ENCODE data around the gene NEDD8. TPM values are rescaled to one million over a fixed set of nuclear protein-coding genes. Genes with fewer than 3 reads are reported as not detected.

NEDD8 gene
- total RNA-seq, 6 experiments from 2014 or later = 60.0 to 72.9 (median 68.7) TPM

DNA sequence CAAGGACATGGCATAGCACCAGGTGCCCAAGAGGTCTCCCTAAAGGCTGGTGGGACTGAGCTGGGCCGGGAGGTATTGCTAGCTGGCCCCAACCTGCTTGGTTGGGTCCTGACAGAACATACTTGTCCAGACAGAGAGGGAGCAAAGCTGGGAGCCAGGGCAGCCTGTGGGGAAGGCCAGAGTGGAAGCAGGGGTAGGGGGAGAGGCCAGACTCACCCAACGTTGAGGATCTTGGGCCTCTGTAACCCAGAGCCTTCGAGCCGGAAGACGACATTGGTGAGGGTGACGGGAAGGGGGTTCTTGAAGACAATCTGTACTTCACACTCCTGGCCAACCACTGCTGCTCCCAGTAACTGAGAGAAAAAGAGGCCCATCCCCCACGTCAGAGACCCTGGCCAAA is 21.8 kb upstream of the NEDD8 start:
- Histone ChIP-seq H3K27me3 (no peaks in the 10 kb centered on the region), H3K27ac (no peak overlapping the region), H3K36me3 (no peaks in the 10 kb centered on the region), H3K4me1 (no peaks in the 10 kb centered on the region), H3K9me3 (no peaks in the 10 kb centered on the region), H3K4me3 (no peak overlapping the region)
- intact Hi-C loops (cut with DNase I) = no loop called here
- no peak for TF ChIP-seq POLR2A (IDR thresholded peaks at IDR 0.05)
- TF ChIP-seq, protein P1, sequence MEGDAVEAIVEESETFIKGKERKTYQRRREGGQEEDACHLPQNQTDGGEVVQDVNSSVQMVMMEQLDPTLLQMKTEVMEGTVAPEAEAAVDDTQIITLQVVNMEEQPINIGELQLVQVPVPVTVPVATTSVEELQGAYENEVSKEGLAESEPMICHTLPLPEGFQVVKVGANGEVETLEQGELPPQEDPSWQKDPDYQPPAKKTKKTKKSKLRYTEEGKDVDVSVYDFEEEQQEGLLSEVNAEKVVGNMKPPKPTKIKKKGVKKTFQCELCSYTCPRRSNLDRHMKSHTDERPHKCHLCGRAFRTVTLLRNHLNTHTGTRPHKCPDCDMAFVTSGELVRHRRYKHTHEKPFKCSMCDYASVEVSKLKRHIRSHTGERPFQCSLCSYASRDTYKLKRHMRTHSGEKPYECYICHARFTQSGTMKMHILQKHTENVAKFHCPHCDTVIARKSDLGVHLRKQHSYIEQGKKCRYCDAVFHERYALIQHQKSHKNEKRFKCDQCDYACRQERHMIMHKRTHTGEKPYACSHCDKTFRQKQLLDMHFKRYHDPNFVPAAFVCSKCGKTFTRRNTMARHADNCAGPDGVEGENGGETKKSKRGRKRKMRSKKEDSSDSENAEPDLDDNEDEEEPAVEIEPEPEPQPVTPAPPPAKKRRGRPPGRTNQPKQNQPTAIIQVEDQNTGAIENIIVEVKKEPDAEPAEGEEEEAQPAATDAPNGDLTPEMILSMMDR (IDR thresholded peaks at IDR 0.05) = no peak
- DNase-seq (no peak), ATAC-seq (no peak)
- WGBS (ENCODE audit: insufficient coverage, low coverage, low lambda C conversion rate, missing lambda C conversion rate) = no CpG with 5 or more reads among the region's 7 CpGs

DNA sequence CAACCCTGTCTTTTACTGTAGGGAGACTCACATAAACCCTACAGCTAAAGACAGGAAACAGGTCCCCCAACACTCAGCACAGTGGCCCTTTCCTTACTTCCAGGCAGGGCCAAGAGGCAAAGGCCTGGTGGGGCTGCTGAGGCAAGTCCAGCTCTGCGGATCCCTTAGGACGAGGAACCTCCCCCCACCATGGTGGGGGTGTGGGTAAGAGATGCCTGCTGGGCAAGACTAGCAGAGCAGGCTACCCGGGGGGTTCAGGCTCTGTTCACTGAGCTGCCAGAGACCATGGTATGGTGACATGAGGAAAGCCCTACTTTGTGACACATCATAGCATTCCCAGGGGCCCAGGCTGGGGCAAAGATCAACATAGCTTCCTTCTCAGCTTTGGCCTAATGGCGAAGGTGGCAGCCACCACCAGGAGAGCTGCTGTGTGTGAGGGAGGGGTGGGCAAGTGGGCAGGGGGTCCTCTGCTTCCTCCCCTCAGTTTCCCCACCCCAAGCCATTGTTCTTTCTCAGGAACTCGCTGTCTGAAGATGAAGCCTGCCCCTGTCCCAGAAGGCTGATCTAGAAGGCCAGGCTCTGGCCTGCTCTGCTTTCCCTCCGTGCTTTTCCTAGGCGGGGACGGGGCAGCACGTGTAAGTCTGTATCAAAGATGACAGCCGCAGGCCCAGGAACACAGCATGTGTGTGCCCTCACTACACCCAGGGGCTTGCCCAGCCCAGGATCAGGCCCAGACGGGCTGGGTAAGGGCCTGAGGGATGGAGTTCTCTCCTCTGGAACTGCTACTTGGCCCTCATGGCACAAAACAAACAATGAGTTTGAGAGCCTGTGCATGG is 20.3 kb upstream of the NEDD8 start:
- no peak overlapping the region for H3K4me3 ChIP-seq
- no CpG with 5 or more reads among the region's 11 CpGs for WGBS (ENCODE audit: insufficient coverage, low coverage, low lambda C conversion rate, missing lambda C conversion rate)
- H3K9me3 ChIP-seq = no peaks in the 10 kb centered on the region
- intact Hi-C loops (cut with DNase I) = no loop called here
- H3K27me3 ChIP-seq = no peaks in the 10 kb centered on the region
- no peaks in the 10 kb centered on the region for H3K4me1 ChIP-seq
- DNase-seq (no peak), ATAC-seq (no peak)
- no peak for TF ChIP-seq POLR2A (IDR thresholded peaks at IDR 0.05)
- TF ChIP-seq, protein P1 (IDR thresholded peaks at IDR 0.05) = no peak
- no peak overlapping the region for H3K27ac ChIP-seq
- H3K36me3 ChIP-seq = no peaks in the 10 kb centered on the region

DNA sequence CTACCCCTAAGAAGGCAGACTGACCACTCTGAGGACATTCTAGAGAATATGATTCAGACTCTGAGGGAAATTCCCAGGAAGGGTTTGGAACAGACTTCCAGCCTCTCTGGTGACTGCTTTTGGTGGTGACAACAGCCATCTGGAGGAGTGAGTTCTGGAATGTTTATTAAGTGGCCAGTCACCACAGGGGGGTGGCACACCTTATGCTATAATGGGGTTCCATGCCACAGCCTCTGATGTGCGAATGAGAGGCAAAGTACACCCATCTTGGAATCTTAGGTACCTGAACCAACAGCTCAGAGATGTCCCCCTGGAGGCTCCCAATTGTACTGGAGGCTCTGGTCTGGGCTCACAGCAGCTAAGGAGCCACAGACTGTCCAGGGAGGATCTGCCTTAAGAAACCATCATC is 19.7 kb upstream of the NEDD8 start:
- intact Hi-C loops (cut with DNase I) = no loop called here
- Histone ChIP-seq H3K27me3 (no peaks in the 10 kb centered on the region), H3K4me3 (no peak overlapping the region), H3K4me1 (no peaks in the 10 kb centered on the region), H3K27ac (no peak overlapping the region), H3K36me3 (no peaks in the 10 kb centered on the region), H3K9me3 (no peaks in the 10 kb centered on the region)
- no peak for ATAC-seq
- TF ChIP-seq, protein P1 (IDR thresholded peaks at IDR 0.05) = no peak
- TF ChIP-seq POLR2A (IDR thresholded peaks at IDR 0.05) = no peak
- DNase-seq = no peak
- WGBS (ENCODE audit: insufficient coverage, low coverage, low lambda C conversion rate, missing lambda C conversion rate) = no CpG with 5 or more reads among the region's 1 CpG

DNA sequence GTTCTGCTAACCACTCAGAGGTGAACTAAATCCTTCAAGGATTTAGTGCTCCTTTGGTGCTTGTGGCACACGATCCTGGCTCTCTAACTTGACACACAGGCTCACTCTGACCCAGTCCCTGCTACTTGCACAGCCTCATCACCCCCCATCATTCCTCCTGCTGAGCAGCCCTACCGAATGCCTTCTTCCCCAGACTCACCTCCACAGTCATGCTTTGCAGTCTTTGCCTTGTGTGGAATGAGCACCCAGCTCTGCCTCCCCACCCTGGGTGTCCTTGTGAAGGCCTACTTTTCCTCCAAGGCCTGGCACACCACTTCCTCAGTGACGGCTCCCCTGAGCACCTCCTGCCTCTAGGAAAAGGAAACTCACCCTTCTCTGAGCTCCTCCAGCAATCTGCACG is 18.2 kb upstream of the NEDD8 start:
- WGBS (ENCODE audit: insufficient coverage, low coverage, low lambda C conversion rate, missing lambda C conversion rate) = 64% methylated on average over 3 of the region's 4 CpGs
- TF ChIP-seq, protein P1 (IDR thresholded peaks at IDR 0.05) = no peak
- no peak for TF ChIP-seq POLR2A (IDR thresholded peaks at IDR 0.05)
- Histone ChIP-seq H3K36me3 (no peaks in the 10 kb centered on the region), H3K27ac (no peak overlapping the region), H3K4me3 (no peak overlapping the region), H3K9me3 (no peaks in the 10 kb centered on the region), H3K27me3 (no peaks in the 10 kb centered on the region), H3K4me1 (no peaks in the 10 kb centered on the region)
- ATAC-seq = no peak
- DNase-seq = no peak
- intact Hi-C loops (cut with DNase I) = no loop called here

Data from right lobe of liver (tissue), 6 donors.